ENCODE data around the gene ZFP36L1.

- TF ChIP-seq CTCF (IDR thresholded peaks at IDR 0.05 in 2 of 3, conservative IDR thresholded peaks at IDR 0.05 in 1 of 3; ENCODE audit: borderline replicate concordance in 1 of 3, insufficient read depth in 1 of 3, low read depth in 2 of 3, low read length in 2 of 3), result no peak
- TF ChIP-seq SIN3A (IDR thresholded peaks at IDR 0.05; ENCODE audit: low read depth), result no peak
- no peak for TF ChIP-seq POLR2A (IDR thresholded peaks at IDR 0.05; ENCODE audit: borderline replicate concordance, extremely low read depth, insufficient read depth, insufficient read length)
- no peak for TF ChIP-seq EZH2 (IDR thresholded peaks at IDR 0.05)
- TF ChIP-seq CEBPB (IDR thresholded peaks at IDR 0.05; ENCODE audit: low read depth), result no peak
- no peak for TF ChIP-seq YY1 (IDR thresholded peaks at IDR 0.05; ENCODE audit: extremely low read depth, insufficient replicate concordance, low read depth, low read length)
- no peak for TF ChIP-seq ELF1 (IDR thresholded peaks at IDR 0.05; ENCODE audit: borderline replicate concordance, low read depth)
- no peak for TF ChIP-seq POLR2AphosphoS5 (IDR thresholded peaks at IDR 0.05; ENCODE audit: low read depth, low read length)
- no peak for TF ChIP-seq EZH2phosphoT487 (IDR thresholded peaks at IDR 0.05; ENCODE audit: borderline replicate concordance)
- no peak for TF ChIP-seq CBX3 (IDR thresholded peaks at IDR 0.05; ENCODE audit: low read depth)
Measured at GRCh38 chr14:68767248-68767645, 25.6 kb downstream of the ZFP36L1 start.
